Heart right ventricle (tissue), 16 donors: ENCODE data around the gene C1QB. TPM values are rescaled to one million over a fixed set of nuclear protein-coding genes. Genes with fewer than 3 reads are reported as not detected.

ENCODE experiments used
- ATAC-seq, 8 donors: fragments of 200-7000 bp; cut with Tn5 transposase; one replicate each; pipeline ENCODE4 v1.9.1; 2020; ENCODE audit warnings: mild to moderate bottlenecking in 8 of 8, moderate library complexity in 8 of 8, moderate number of reproducible peaks in 1 of 8
- DNase-seq, 2 donors: peaks; one replicate each; pipeline ENCODE4 v3.0.0-alpha.2; 2020
- H3K27ac ChIP-seq, 10 donors: fragments of 200-600 bp; sonication (generic) in 2 of 10; one replicate each; pipeline versions ENCODE4 v1.5.0 to v1.8.0; 2020 to 2022; ENCODE audit warnings: mild to moderate bottlenecking in 3 of 10
- H3K27me3 ChIP-seq, 7 donors: fragments of 200-600 bp; one replicate each; pipeline ENCODE4 v1.8.0; 2021 to 2022; ENCODE audit warnings: mild to moderate bottlenecking in 2 of 7
- H3K36me3 ChIP-seq, 9 donors: fragments of 200-600 bp; sonication (generic) in 1 of 9; one replicate each; pipeline versions ENCODE4 v1.5.0 to v1.8.0; 2020 to 2022; ENCODE audit warnings: mild to moderate bottlenecking in 2 of 9
- H3K4me1 ChIP-seq, 9 donors: fragments of 200-600 bp; sonication (generic) in 1 of 9; one replicate each; pipeline versions ENCODE4 v1.5.0 to v1.8.0; 2020 to 2022; ENCODE audit warnings: mild to moderate bottlenecking in 4 of 9
- H3K4me3 ChIP-seq, 10 donors: fragments of 200-600 bp; sonication (generic) in 2 of 10; one replicate each; pipeline versions ENCODE4 v1.5.0 to v1.8.0; 2020 to 2022; ENCODE audit warnings: mild to moderate bottlenecking in 7 of 10, moderate library complexity in 2 of 10
- H3K9me3 ChIP-seq, 11 donors: fragments of 200-600 bp in 10 of 11; sonication (generic) in 2 of 11; one replicate each; pipeline versions ENCODE4 v1.5.0 to v1.8.0; 2013 to 2022; ENCODE audit warnings: mild to moderate bottlenecking in 2 of 11, control low read depth in 1 of 11, moderate library complexity in 1 of 11
- WGBS, 2 donors: extraction: QIAGEN DNeasy Blood & Tissue Kit; methylation state at CpG; one replicate each; pipeline ENCODE4 v1.1.7; 2013; ENCODE audit warnings: inconsistent platforms in 1 of 2; 5-methylcytosine and 5-hydroxymethylcytosine counted together
- intact Hi-C, 10 donors: fragments of 100-400 bp; cut with DNase I; formaldehyde crosslinking; loops; one replicate each; pipeline versions ENCODE4 v1.11.1 to v1.14.2; 2022
- polyA plus RNA-seq, 2 donors: library from polyadenylated mRNA; stranded (reverse); fragments of 200-250 nt; gene quantifications; one replicate each; pipeline ENCODE4 v1.2.3, GENCODE V29; 2013
- total RNA-seq, 10 donors: library from RNA; stranded (reverse); fragmentation: NEBNext Ultra II Directional in 3 of 10; extraction: Animal tissue kit (Norgen Biotek cat#: 25700) in 3 of 10; gene quantifications; one replicate each; pipeline versions ENCODE4 v1.2.1 to v1.2.4, GENCODE V29; 2021 to 2023
- TF ChIP-seq, protein P1 (sequence below), 9 donors: fragments of 200-600 bp; sonication (generic) in 2 of 9; IDR thresholded peaks; one replicate each; pipeline versions ENCODE4 v1.5.0 to v1.8.0; 2021 to 2022; ENCODE audit warnings: antibody characterized with exemption in 9 of 9, mild to moderate bottlenecking in 5 of 9, moderate library complexity in 1 of 9
- donor health status: Arrhythmogenic right ventricular cardiomyopathy.
- donor health status: ischemic (EF 13 %, LVEDD 7.1; RV severe dilation, severe dysfunction).
- donor health status: healthy with polysubstance abuse.
- donor health status: DM: no; HTN: yes; CAD: no.
- donor health status: DM: no; HTN: no; CAD: no.
- donor health status: ischemic (EF 25% LVEDD 6.9; RV normal size, moderate dysfunction).
- donor health status: ischemic (EF 25% LVEDD 5.7; RV mildly dilated, moderate dysfunction).
- donor health status: healthy.
- donor health status: DM: yes; HTN: yes; CAD: no.
- donor health status: Ischemic cardiomyopathy.
- donor health status: ischemic (EF 35%, LVEDD 5.7; RV mildly dilated, moderate dysfunction).
- donor health status: nonischemic (EF 11% LVEDD 7.7; RV severe dilation, severe dysfunction).
- donor health status: DM: yes; HTN: yes; CAD: no.
- donor health status: PGD.
- donor health status: ischemic (EF 29% LVEDD 5.4; RV normal size, mild dysfunction).
- donor health status: nonischemic (EF 23%, LVEDD 6.1; RV moderate dilation, normal function).

C1QB gene
- total and polyA plus RNA-seq, 12 donors = 10.0 to 367 (median 28.5) TPM

DNA sequence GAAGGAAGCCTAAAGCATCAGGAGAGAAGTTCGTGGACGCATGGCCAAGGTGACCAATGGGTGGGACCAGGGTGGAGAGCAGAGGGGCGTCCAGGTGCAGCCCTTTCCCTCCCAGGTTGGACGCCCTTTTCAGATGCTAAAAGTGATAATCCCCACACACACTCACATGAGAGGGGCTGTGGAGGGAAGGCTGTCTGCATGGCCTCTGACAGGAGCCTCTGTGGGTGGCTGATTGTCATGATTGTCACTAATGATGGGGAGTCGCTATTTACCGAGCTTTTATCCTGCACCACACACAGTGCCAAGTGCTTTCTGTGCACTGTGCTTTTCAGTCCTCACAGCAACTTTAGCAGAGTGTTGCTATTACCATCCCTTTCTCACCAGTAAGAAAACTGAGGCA lies 43.7 kb upstream of the C1QB start:
- TF ChIP-seq, protein P1, sequence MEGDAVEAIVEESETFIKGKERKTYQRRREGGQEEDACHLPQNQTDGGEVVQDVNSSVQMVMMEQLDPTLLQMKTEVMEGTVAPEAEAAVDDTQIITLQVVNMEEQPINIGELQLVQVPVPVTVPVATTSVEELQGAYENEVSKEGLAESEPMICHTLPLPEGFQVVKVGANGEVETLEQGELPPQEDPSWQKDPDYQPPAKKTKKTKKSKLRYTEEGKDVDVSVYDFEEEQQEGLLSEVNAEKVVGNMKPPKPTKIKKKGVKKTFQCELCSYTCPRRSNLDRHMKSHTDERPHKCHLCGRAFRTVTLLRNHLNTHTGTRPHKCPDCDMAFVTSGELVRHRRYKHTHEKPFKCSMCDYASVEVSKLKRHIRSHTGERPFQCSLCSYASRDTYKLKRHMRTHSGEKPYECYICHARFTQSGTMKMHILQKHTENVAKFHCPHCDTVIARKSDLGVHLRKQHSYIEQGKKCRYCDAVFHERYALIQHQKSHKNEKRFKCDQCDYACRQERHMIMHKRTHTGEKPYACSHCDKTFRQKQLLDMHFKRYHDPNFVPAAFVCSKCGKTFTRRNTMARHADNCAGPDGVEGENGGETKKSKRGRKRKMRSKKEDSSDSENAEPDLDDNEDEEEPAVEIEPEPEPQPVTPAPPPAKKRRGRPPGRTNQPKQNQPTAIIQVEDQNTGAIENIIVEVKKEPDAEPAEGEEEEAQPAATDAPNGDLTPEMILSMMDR (IDR thresholded peaks at IDR 0.05) = no peak
- ATAC-seq (no peak), DNase-seq (no peak)
- Histone ChIP-seq H3K27ac (no peak overlapping the region), H3K27me3 (peaks cover 0 to 86% (median 64%) of the 10 kb centered on the region in 7 donors), H3K4me3 (no peak overlapping the region), H3K4me1 (no peaks in the 10 kb centered on the region), H3K9me3 (no peaks in the 10 kb centered on the region), H3K36me3 (no peaks in the 10 kb centered on the region)
- intact Hi-C loops = no loop called here
- WGBS, 2 donors = 16 to 24% methylated on average over 6 of the region's 6 CpGs

DNA sequence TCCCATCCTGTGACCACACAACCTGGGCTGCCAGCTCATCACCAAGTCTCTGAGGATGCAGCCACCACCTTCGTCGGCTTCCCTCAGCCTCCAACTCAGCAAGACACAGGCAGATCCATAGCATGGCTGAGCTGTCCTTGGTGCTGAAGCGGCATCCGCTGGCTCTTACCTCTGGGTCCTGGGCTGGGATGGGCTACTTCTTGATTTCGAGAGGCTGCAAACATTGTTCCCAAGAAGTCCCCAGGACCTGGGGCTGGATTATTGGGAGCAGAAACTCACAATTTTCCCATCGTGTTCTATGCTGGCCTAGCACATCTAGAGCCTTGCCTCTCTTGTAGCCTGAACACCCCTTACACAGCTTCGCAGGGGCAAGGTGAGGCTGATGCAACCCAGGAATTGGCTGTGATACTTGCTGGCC lies 41.5 kb upstream of the C1QB start:
- DNase-seq = peak; percentile 38 to 52
- intact Hi-C loops = no loop called here
- TF ChIP-seq, protein P1 (IDR thresholded peaks at IDR 0.05) = no peak
- H3K36me3 ChIP-seq = no peaks in the 10 kb centered on the region
- peaks cover 0 to 88% (median 66%) of the 10 kb centered on the region in 7 donors for H3K27me3 ChIP-seq
- no peaks in the 10 kb centered on the region for H3K9me3 ChIP-seq
- H3K4me1 ChIP-seq = no peaks in the 10 kb centered on the region
- no peak overlapping the region for H3K27ac ChIP-seq
- ATAC-seq = peak in 4 of 8 donors; percentile 52 to 62 (median 59)
- no peak overlapping the region for H3K4me3 ChIP-seq
- 19 to 23% methylated on average over 7 of the region's 7 CpGs for WGBS, 2 donors

DNA sequence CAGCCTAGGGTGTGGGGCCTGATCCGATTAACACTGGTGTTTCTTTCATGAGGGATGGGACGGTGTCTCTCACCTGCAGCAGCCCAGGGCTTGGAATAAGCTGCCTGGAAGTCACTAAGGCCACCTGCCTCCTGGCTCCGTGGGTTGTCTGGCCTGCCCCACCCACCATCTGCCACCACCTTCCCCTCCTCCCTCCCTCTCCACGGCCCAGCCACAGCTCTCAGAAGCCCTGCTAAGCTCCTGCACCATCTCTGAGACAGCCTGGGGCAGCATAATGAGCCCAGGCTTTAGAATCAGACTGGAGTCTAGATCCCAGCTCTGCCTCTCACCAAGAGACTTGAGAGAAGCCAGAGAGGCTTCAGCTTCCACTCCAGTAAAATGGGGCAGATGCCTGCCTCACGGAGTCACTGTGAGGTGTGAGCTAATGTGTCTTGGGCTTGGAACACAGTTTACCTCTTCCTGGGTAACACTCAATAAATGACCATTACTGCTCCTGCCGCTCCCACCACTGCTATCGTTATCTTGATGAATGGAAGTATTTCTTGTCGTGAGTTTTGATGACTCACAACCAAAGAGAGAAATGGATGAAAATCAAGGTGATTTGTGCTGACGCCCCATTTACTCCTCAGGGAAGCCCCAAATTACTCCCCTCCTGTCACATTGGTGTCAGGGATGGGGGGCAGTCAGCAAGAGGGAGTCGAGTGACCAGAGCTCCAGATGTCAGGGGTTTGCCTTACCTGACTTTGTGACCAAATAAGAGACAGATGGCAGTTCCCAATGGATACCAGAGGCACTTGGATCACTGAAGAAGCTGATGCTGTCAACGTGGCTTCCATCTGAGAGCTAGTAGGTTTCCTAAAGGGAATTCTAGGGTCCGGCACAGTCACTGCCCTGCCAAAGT lies 40.1 kb upstream of the C1QB start:
- Histone ChIP-seq H3K27ac (no peak overlapping the region), H3K4me3 (no peak overlapping the region), H3K4me1 (no peaks in the 10 kb centered on the region), H3K36me3 (no peaks in the 10 kb centered on the region), H3K9me3 (no peaks in the 10 kb centered on the region), H3K27me3 (peaks cover 0 to 88% (median 67%) of the 10 kb centered on the region in 7 donors)
- TF ChIP-seq, protein P1 (IDR thresholded peaks at IDR 0.05) = no peak
- ATAC-seq = no peak
- intact Hi-C loops = no loop called here
- no peak for DNase-seq
- WGBS, 2 donors = 45 to 50% methylated on average over 12 of the region's 12 CpGs

DNA sequence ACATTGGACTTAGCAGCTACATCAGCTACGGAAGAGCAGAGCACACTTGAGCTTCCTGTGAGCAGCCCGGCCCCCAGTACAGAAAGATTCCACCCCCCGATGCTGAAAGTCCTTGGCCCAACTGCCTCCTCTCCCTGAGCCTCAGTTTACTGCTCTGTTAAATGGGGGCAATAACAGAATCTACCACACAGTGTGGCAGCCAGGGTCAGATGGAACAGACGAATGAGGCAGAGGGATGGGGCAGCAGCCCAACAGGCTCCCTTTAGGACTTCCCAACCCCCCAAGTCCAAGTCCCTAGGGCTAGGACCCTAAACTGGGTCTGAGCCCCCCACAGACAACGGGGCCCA lies 39.5 kb upstream of the C1QB start:
- Histone ChIP-seq H3K27me3 (peaks cover 0 to 89% (median 69%) of the 10 kb centered on the region in 7 donors), H3K4me3 (no peak overlapping the region), H3K4me1 (no peaks in the 10 kb centered on the region), H3K9me3 (no peaks in the 10 kb centered on the region), H3K36me3 (no peaks in the 10 kb centered on the region), H3K27ac (no peak overlapping the region)
- DNase-seq = no peak
- no peak for ATAC-seq
- WGBS, 2 donors = 62 to 66% methylated on average over 5 of the region's 5 CpGs
- TF ChIP-seq, protein P1 (IDR thresholded peaks at IDR 0.05) = no peak
- intact Hi-C loops = no loop called here
